HG02798 (cell line): Measurements from ENCODE around the gene PID1.
"Not testable (repeated sequence)": the region's sequence is repeated elsewhere in the genome, so short reads cannot be mapped to it uniquely, and the experiment has no call there.

Source experiments
- ATAC-seq: cut with Tn5 transposase; IDR thresholded peaks from one replicate; pipeline ENCODE4 v1.9.1; 2021; ENCODE audit warnings: mild to moderate bottlenecking; ENCODE audit not compliant: unreplicated experiment, poor library complexity

PID1 gene

GRCh38 chr2:229087843-229088516 is 183.1 kb downstream of the PID1 start:
- no peak for ATAC-seq

- no peak for ATAC-seq
These were observed 183.8 kb downstream of the PID1 start for GRCh38 chr2:229087267-229087666.

GRCh38 chr2:229085439-229085838 is 185.6 kb downstream of the PID1 start:
- ATAC-seq = no peak

GRCh38 chr2:229084447-229084846 is 186.6 kb downstream of the PID1 start:
- ATAC-seq = no peak

- ATAC-seq = no peak
These were observed 187.3 kb downstream of the PID1 start for GRCh38 chr2:229083606-229084340.

- no peak for ATAC-seq
These were observed 189.7 kb downstream of the PID1 start for GRCh38 chr2:229081411-229081810.

GRCh38 chr2:229080172-229080571 is 190.9 kb downstream of the PID1 start:
- no peak for ATAC-seq

GRCh38 chr2:229076886-229077285 is 194.2 kb downstream of the PID1 start:
- not testable (repeated sequence) for ATAC-seq

GRCh38 chr2:229073935-229074334 is 197.2 kb downstream of the PID1 start:
- ATAC-seq = no peak

- no peak for ATAC-seq
These were observed 199.7 kb downstream of the PID1 start for GRCh38 chr2:229071292-229071976.

GRCh38 chr2:229066121-229066715 is 204.9 kb downstream of the PID1 start:
- ATAC-seq = no peak

- no peak for ATAC-seq
These were observed 206.3 kb downstream of the PID1 start for GRCh38 chr2:229064749-229065148.

- no peak for ATAC-seq
These were observed 210.9 kb downstream of the PID1 start for GRCh38 chr2:229060147-229060546.

- ATAC-seq = no peak
These were observed 211.6 kb downstream of the PID1 start for GRCh38 chr2:229059331-229060033.

- no peak for ATAC-seq
These were observed 213.0 kb downstream of the PID1 start for GRCh38 chr2:229057976-229058553.

GRCh38 chr2:229054311-229054710 is 216.8 kb downstream of the PID1 start:
- no peak for ATAC-seq

- ATAC-seq = no peak
These were observed 219.3 kb downstream of the PID1 start for GRCh38 chr2:229051798-229052197.

- no peak for ATAC-seq
These were observed 221.0 kb downstream of the PID1 start for GRCh38 chr2:229050133-229050532.

- no peak for ATAC-seq
These were observed 223.0 kb downstream of the PID1 start for GRCh38 chr2:229048134-229048533.

GRCh38 chr2:229045671-229046070 is 225.4 kb downstream of the PID1 start:
- no peak for ATAC-seq
